Right cardiac atrium (tissue), 5 donors: ENCODE measurements around the gene LYRM4. TPM values are rescaled to one million over a fixed set of nuclear protein-coding genes. Genes with fewer than 3 reads are reported as not detected.

Experiments used
- ATAC-seq, 2 donors: fragments of 200-7000 bp; cut with Tn5 transposase; one replicate each; pipeline versions ENCODE4 v1.8.0 to v1.9.1; 2020; ENCODE audit warnings: moderate library complexity in 2 of 2, mild to moderate bottlenecking in 1 of 2
- DNase-seq, 3 donors: peaks; one replicate each; pipeline ENCODE4 v3.0.0-alpha.2; 2020
- H3K27ac ChIP-seq: one replicate; pipeline ENCODE4 v1.5.1; 2013; ENCODE audit warnings: mild to moderate bottlenecking, low read length, control low read depth, moderate library complexity
- H3K27me3 ChIP-seq: one replicate; pipeline ENCODE4 v1.6.1; 2013; ENCODE audit not compliant: control insufficient read depth, insufficient read depth
- H3K4me1 ChIP-seq: one replicate; pipeline ENCODE4 v1.6.1; 2013; ENCODE audit warnings: low read length; ENCODE audit not compliant: control insufficient read depth, insufficient read depth
- H3K4me3 ChIP-seq: one replicate; pipeline ENCODE4 v1.5.1; 2013; ENCODE audit warnings: low read length, control low read depth
- H3K9me3 ChIP-seq: one replicate; pipeline ENCODE4 v1.6.1; 2013; ENCODE audit warnings: low read length; ENCODE audit not compliant: control insufficient read depth
- WGBS: extraction: QIAGEN DNeasy Blood & Tissue Kit; methylation state at CpG from one replicate; pipeline ENCODE4 v1.1.7; 2013; 5-methylcytosine and 5-hydroxymethylcytosine counted together
- intact Hi-C, 4 donors: fragments of 100-400 bp; cut with DNase I; formaldehyde crosslinking; loops; one replicate each; pipeline versions ENCODE4 v1.11.0 to v1.14.0; 2022 to 2023
- polyA plus RNA-seq: library from polyadenylated mRNA; stranded (reverse); fragments of 200-250 nt; gene quantifications from one replicate; pipeline ENCODE4 v1.2.3, GENCODE V29; 2013
- total RNA-seq, 4 donors: library from RNA; stranded (reverse); fragmentation: NEBNext Ultra II Directional; extraction: Animal tissue kit (Norgen Biotek cat#: 25700); gene quantifications; one replicate each; pipeline ENCODE4 v1.2.1, GENCODE V29; 2021
- donor health status: healthy with polysubstance abuse.
- donor health status: DM: no; HTN: yes; CAD: no.
- donor health status: DM: no; HTN: no; CAD: no.
- donor health status: DM: no; HTN: yes; CAD: no; lungs with severe emphysema.
- donor health status: DM: yes; HTN: yes; CAD: no.

Gene LYRM4
- total and polyA plus RNA-seq, 5 donors = 20.2 to 30.5 (median 26.6) TPM

- Histone ChIP-seq H3K27me3 (no peaks in the 10 kb centered on the region), H3K9me3 (no peaks in the 10 kb centered on the region), H3K4me3 (no peak overlapping the region), H3K4me1 (peaks cover 19% of the 10 kb centered on the region), H3K27ac (peak overlapping the region; percentile 63)
- no peak for DNase-seq
- 77% methylated on average over 4 of the region's 4 CpGs for WGBS
- intact Hi-C loops = no loop called here
- ATAC-seq = no peak
These were observed 56.4 kb downstream of the LYRM4 start for GRCh38 chr6:5204376-5204775.

- Histone ChIP-seq H3K4me1 (peaks cover 19% of the 10 kb centered on the region), H3K27ac (peak overlapping the region; percentile 24), H3K27me3 (no peaks in the 10 kb centered on the region), H3K9me3 (no peaks in the 10 kb centered on the region), H3K4me3 (no peak overlapping the region)
- DNase-seq = peak in 1 of 3 donors; percentile 53
- intact Hi-C loops = no loop called here
- 58% methylated on average over 10 of the region's 10 CpGs for WGBS
- no peak for ATAC-seq
These were observed 57.2 kb downstream of the LYRM4 start for GRCh38 chr6:5203546-5203945.

GRCh38 chr6:5202941-5203340 is 57.8 kb downstream of the LYRM4 start:
- ATAC-seq (peak in 1 of 2 donors; percentile 29), DNase-seq (no peak)
- Histone ChIP-seq H3K27me3 (no peaks in the 10 kb centered on the region), H3K27ac (no peak overlapping the region), H3K4me3 (no peak overlapping the region), H3K9me3 (no peaks in the 10 kb centered on the region), H3K4me1 (peaks cover 19% of the 10 kb centered on the region)
- 69% methylated on average over 7 of the region's 7 CpGs for WGBS
- intact Hi-C loops = no loop called here

GRCh38 chr6:5202206-5202605 is 58.5 kb downstream of the LYRM4 start:
- Histone ChIP-seq H3K27me3 (no peaks in the 10 kb centered on the region), H3K27ac (peak overlapping the region; percentile 61), H3K4me3 (no peak overlapping the region), H3K4me1 (peaks cover 17% of the 10 kb centered on the region), H3K9me3 (no peaks in the 10 kb centered on the region)
- DNase-seq = no peak
- ATAC-seq = no peak
- intact Hi-C loops = no loop called here

- WGBS = 73% methylated on average over 5 of the region's 5 CpGs
- ATAC-seq = no peak
- DNase-seq = no peak
- peaks cover 15% of the 10 kb centered on the region for H3K4me1 ChIP-seq
- intact Hi-C loops = no loop called here
- H3K4me3 ChIP-seq = no peak overlapping the region
- peak overlapping the region; percentile 20 for H3K27ac ChIP-seq
- H3K9me3 ChIP-seq = no peaks in the 10 kb centered on the region
- no peaks in the 10 kb centered on the region for H3K27me3 ChIP-seq
These were observed 59.5 kb downstream of the LYRM4 start for GRCh38 chr6:5201271-5201670.

GRCh38 chr6:5199702-5200101 is 61.0 kb downstream of the LYRM4 start:
- Histone ChIP-seq H3K27me3 (no peaks in the 10 kb centered on the region), H3K9me3 (no peaks in the 10 kb centered on the region), H3K27ac (no peak overlapping the region), H3K4me1 (peaks cover 10% of the 10 kb centered on the region), H3K4me3 (no peak overlapping the region)
- DNase-seq (no peak), ATAC-seq (no peak)
- intact Hi-C loops = no loop called here

- Histone ChIP-seq H3K4me1 (peaks cover 7% of the 10 kb centered on the region), H3K4me3 (no peak overlapping the region), H3K9me3 (no peaks in the 10 kb centered on the region), H3K27ac (no peak overlapping the region), H3K27me3 (no peaks in the 10 kb centered on the region)
- 95% methylated on average over 2 of the region's 2 CpGs for WGBS
- no peak for DNase-seq
- no peak for ATAC-seq
- intact Hi-C loops = no loop called here
These were observed 61.5 kb downstream of the LYRM4 start for GRCh38 chr6:5199283-5199682.

GRCh38 chr6:5197084-5197483 is 63.7 kb downstream of the LYRM4 start:
- intact Hi-C loops = no loop called here
- ATAC-seq = no peak
- no peak for DNase-seq
- 96% methylated on average over 5 of the region's 5 CpGs for WGBS
- Histone ChIP-seq H3K9me3 (no peaks in the 10 kb centered on the region), H3K4me1 (peaks cover 2% of the 10 kb centered on the region), H3K27me3 (no peaks in the 10 kb centered on the region), H3K27ac (no peak overlapping the region), H3K4me3 (no peak overlapping the region)

- ATAC-seq = no peak
- DNase-seq = no peak
- Histone ChIP-seq H3K9me3 (no peaks in the 10 kb centered on the region), H3K4me1 (no peaks in the 10 kb centered on the region), H3K27me3 (no peaks in the 10 kb centered on the region), H3K27ac (no peak overlapping the region), H3K4me3 (no peak overlapping the region)
- WGBS = 93% methylated on average over 11 of the region's 11 CpGs
- intact Hi-C loops = no loop called here
These were observed 68.5 kb downstream of the LYRM4 start for GRCh38 chr6:5192135-5192794.

GRCh38 chr6:5191722-5192121 is 69.0 kb downstream of the LYRM4 start:
- Histone ChIP-seq H3K4me1 (no peaks in the 10 kb centered on the region), H3K4me3 (no peak overlapping the region), H3K9me3 (no peaks in the 10 kb centered on the region), H3K27ac (no peak overlapping the region), H3K27me3 (no peaks in the 10 kb centered on the region)
- ATAC-seq (no peak), DNase-seq (no peak)
- intact Hi-C loops = no loop called here
- WGBS = 91% methylated on average over 3 of the region's 3 CpGs

- H3K4me1 ChIP-seq = no peaks in the 10 kb centered on the region
- 90% methylated on average over 6 of the region's 6 CpGs for WGBS
- ATAC-seq (no peak), DNase-seq (no peak)
- intact Hi-C loops = no loop called here
- no peak overlapping the region for H3K27ac ChIP-seq
- no peaks in the 10 kb centered on the region for H3K27me3 ChIP-seq
- H3K4me3 ChIP-seq = no peak overlapping the region
- no peaks in the 10 kb centered on the region for H3K9me3 ChIP-seq
These were observed 69.5 kb downstream of the LYRM4 start for GRCh38 chr6:5191222-5191621.

- no peaks in the 10 kb centered on the region for H3K4me1 ChIP-seq
- WGBS = 43% methylated on average over 3 of the region's 3 CpGs
- DNase-seq (no peak), ATAC-seq (peak; percentile 81 to 89)
- H3K9me3 ChIP-seq = no peaks in the 10 kb centered on the region
- intact Hi-C loops = no loop called here
- H3K4me3 ChIP-seq = no peak overlapping the region
- no peak overlapping the region for H3K27ac ChIP-seq
- H3K27me3 ChIP-seq = no peaks in the 10 kb centered on the region
These were observed 70.2 kb downstream of the LYRM4 start for GRCh38 chr6:5190507-5190906.
